ENCODE data around the gene AANAT.

- no peak for TF ChIP-seq CTCF (IDR thresholded peaks at IDR 0.05)
- TF ChIP-seq POLR2AphosphoS5 (IDR thresholded peaks at IDR 0.05) = no peak
- TF ChIP-seq POLR2A (IDR thresholded peaks at IDR 0.05) = no peak
Measured at GRCh38 chr17:76426853-76427252, 40.5 kb upstream of the AANAT start.
